ENCODE data around the gene EML6. TPM values are rescaled to one million over a fixed set of nuclear protein-coding genes. Genes with fewer than 3 reads are reported as not detected.

The EML6 gene
- total and polyA plus RNA-seq, 2 of the 13 experiments (the other 11 are each of a cell fraction or from before 2014, with no cell fraction given) = 17.2 to 32.4 TPM

GRCh38 chr2:54962511-54962910 lies 239.0 kb downstream of the EML6 start:
- Histone ChIP-seq H3K27me3 (ENCODE audit: control insufficient read depth in 1 of 2, insufficient read depth in 2 of 2, low read length in 2 of 2) (no peaks in the 10 kb centered on the region), H3K4me1 (ENCODE audit: insufficient read depth, low read length) (0 out of 2 replicates have a peak, but pooled peaks cover 5% of the 10 kb centered on the region), H3K4me3 (replicated peaks in 1 of 3; ENCODE audit: insufficient read depth in 1 of 3, low read depth in 2 of 3, low read length in 3 of 3) (no peak overlapping the region), H3K9me3 (ENCODE audit: low read length) (no peaks in the 10 kb centered on the region), H3K27ac (ENCODE audit: extremely low read length, insufficient read depth, low read length) (no peak overlapping the region), H3K36me3 (replicated peaks in 1 of 2; ENCODE audit: control insufficient read depth in 1 of 2, insufficient read depth in 2 of 2, low read length in 2 of 2) (no peaks in the 10 kb centered on the region), H3K4me2 (ENCODE audit: low read depth, low read length) (no peak overlapping the region), H3K79me2 (ENCODE audit: insufficient read depth, low read length) (no peaks in the 10 kb centered on the region), H4K20me1 (ENCODE audit: insufficient read depth, low read length) (no peaks in the 10 kb centered on the region), H2AFZ (ENCODE audit: low read length) (no peak overlapping the region), H3K9ac (ENCODE audit: insufficient read depth, low read depth, low read length) (no peak overlapping the region)
- BruUV-seq (replicated peaks) = no TSS peak
- intact Hi-C loops (cut with micrococcal nuclease; ENCODE audit: unreplicated experiment) = no loop called here
- TF ChIP-seq ZNF768 (CRISPR knock-in tag; IDR thresholded peaks at IDR 0.05) (peak; percentile 13; the same call in 1 of the 2 replicates), TCF7L2 (IDR thresholded peaks at IDR 0.05; ENCODE audit: low read depth, low read length) (no peak)
- ChIA-PET CTCF (ENCODE audit: low intra/inter-chr PET ratio, low total read pairs) (no interaction called here), POLR2A (no interaction called here)
- ATAC-seq = no peak
- WGBS (ENCODE audit: low lambda C conversion rate) = 96% methylated on average over 13 of the region's 13 CpGs
- in situ Hi-C loops (cut with HindIII; ENCODE audit: extremely low pct_ligation_motif_present, low pct_unique_long_range_greater_than_20kb) = no loop called here
- no peak for FAIRE-seq
- no peak for DNase-seq (ENCODE audit: low spot score)

- no peaks in the 10 kb centered on the region for H4K20me1 ChIP-seq (ENCODE audit: insufficient read depth, low read length)
- H3K9ac ChIP-seq (ENCODE audit: insufficient read depth, low read depth, low read length) = no peak overlapping the region
- no TSS peak for BruUV-seq (replicated peaks)
- H3K79me2 ChIP-seq (ENCODE audit: insufficient read depth, low read length) = no peaks in the 10 kb centered on the region
- no peak overlapping the region for H3K4me3 ChIP-seq (replicated peaks in 1 of 3; ENCODE audit: insufficient read depth in 1 of 3, low read depth in 2 of 3, low read length in 3 of 3)
- FAIRE-seq (no peak), DNase-seq (ENCODE audit: low spot score) (no peak), ATAC-seq (no peak)
- no peak overlapping the region for H2AFZ ChIP-seq (ENCODE audit: low read length)
- 0 out of 2 replicates have a peak, but pooled peaks cover 5% of the 10 kb centered on the region for H3K4me1 ChIP-seq (ENCODE audit: insufficient read depth, low read length)
- TF ChIP-seq ZNF317 (CRISPR knock-in tag; IDR thresholded peaks at IDR 0.05) = no peak
- TF ChIP-seq ATF7-NPFF (CRISPR knock-in tag; IDR thresholded peaks at IDR 0.05; ENCODE audit: low read depth) = no peak
- WGBS (ENCODE audit: low lambda C conversion rate) = 94% methylated on average over 3 of the region's 3 CpGs
- no peaks in the 10 kb centered on the region; a peak in 1 of 5 replicates for H3K36me3 ChIP-seq (replicated peaks in 1 of 2; ENCODE audit: control insufficient read depth in 1 of 2, insufficient read depth in 2 of 2, low read length in 2 of 2)
- ChIA-PET POLR2A (no interaction called here), CTCF (ENCODE audit: low intra/inter-chr PET ratio, low total read pairs) (no interaction called here)
- H3K27ac ChIP-seq (ENCODE audit: extremely low read length, insufficient read depth, low read length) = no peak overlapping the region
- no peaks in the 10 kb centered on the region for H3K9me3 ChIP-seq (ENCODE audit: low read length)
- no peak overlapping the region for H3K4me2 ChIP-seq (ENCODE audit: low read depth, low read length)
- no peaks in the 10 kb centered on the region for H3K27me3 ChIP-seq (ENCODE audit: control insufficient read depth in 1 of 2, insufficient read depth in 2 of 2, low read length in 2 of 2)
- in situ Hi-C loops (cut with HindIII; ENCODE audit: extremely low pct_ligation_motif_present, low pct_unique_long_range_greater_than_20kb) = no loop called here
- intact Hi-C loops (cut with micrococcal nuclease; ENCODE audit: unreplicated experiment) = no loop called here
Measured at GRCh38 chr2:54962935-54963440, 239.5 kb downstream of the EML6 start.
